RPMI7951 (cell line): ENCODE data around the gene MAPKAP1. TPM values are rescaled to one million over a fixed set of nuclear protein-coding genes. Genes with fewer than 3 reads are reported as not detected.
"Not testable (repeated sequence)": the region's sequence is repeated elsewhere in the genome, so short reads cannot be mapped to it uniquely, and the experiment has no call there.

Experiments used
- DNase-seq: peaks from one replicate; pipeline ENCODE4 v3.0.0-alpha.2; 2012; ENCODE audit warnings: low read depth
- total RNA-seq: library from RNA; depleted of rRNA; stranded (reverse); fragments of >200 nt; shearing (Covaris generic); gene quantifications from 2 replicates; pipeline ENCODE4 v1.2.3, GENCODE V29; 2014

MAPKAP1 gene
- total RNA-seq, 1 experiment from 2014 or later = 60.6 TPM

DNA sequence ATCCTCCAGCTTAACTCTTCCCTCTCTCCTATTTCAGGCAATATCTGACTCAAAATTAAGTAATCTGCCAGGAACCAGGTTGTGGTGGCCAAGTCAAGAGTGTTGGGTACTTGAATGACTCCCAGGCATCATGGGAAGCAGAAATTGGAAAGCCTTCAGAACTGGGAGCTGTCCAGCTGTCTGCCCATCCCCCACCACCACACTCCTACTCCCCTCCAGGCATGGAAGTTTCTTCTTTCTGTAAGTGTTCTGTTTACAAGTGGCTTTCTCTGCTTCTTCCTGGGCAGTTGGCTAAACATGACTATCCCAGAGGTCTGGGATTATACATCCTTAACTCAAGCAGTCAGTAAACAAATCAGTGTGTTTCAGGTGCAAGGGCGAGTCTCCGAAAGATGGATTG lies 25.6 kb upstream of the MAPKAP1 start:
- DNase-seq = peak; percentile 25

DNA sequence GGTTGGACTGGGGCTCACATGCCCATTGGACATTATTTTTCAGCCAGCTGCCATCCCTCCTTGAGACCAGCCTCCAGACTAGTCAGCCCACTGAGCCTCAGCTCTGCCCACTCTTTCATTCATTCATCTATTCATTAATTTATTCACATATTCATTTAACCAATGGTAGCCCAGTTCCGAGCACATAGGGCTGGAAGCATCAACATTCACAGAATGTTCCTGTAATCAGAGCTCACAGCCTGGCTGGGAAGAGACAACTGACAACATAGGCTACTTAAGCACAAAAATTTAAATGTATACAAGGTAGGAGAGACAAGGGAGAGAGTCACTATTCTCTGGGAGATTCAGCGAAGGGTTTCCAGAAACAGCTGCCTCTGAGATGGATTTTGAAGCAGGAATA lies 23.2 kb upstream of the MAPKAP1 start:
- DNase-seq = no peak

DNA sequence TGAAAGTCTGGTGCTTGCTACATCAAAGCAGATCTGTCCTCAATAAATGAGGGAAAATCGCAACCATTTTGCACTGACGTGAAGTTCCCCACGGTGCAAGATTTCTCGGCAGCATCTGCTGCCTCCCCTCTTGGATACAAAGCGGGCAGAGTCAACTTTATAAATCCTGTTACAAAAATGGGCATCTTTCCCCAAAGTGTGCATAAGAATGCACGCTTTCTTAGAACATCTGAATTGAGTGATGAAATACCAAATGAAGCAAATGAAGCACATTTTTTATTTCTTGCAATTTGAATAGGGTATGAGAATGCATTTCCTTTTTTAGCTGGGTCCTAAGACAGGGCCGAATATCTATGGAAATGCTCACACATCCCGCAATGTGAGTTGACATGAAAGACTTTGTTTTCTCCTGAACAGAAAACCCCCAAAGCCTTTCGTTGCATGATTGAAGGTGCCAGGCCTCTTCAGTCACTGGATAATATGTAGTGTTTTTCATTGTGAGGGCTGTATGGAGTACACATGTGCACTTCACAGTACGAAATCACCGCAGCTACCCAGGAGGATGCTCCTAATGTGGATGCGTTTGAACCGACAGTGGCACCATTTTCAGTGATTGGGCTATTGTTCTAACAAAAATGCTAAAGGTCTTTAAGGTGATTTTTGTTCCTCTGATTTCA lies 19.6 kb upstream of the MAPKAP1 start:
- DNase-seq = no peak

- DNase-seq = no peak
Measured at GRCh38 chr9:125707472-125707804, 430 bp upstream of the MAPKAP1 start.

GRCh38 chr9:125705893-125706292 lies 1.1 kb downstream of the MAPKAP1 start:
- no peak for DNase-seq

DNA sequence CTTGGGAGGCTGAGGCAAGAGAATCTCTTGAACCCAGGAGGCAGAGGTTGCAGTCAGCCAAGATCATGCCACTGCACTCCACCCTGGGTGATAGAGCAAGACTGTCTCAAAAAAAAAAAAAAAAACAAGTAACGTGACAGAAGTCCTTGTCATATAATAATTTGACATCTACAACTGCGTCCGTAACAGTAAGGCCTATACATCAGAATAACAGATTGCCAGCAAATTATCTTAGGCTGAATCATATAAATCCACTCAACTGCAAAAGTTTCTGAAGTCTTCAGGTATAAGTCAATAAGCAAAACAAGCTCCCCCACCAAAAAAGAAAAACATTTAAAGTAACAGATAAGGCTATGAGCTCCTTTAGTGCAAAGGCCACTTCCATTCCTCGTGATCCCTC lies 3.3 kb downstream of the MAPKAP1 start:
- no peak for DNase-seq

- no peak for DNase-seq
Measured at GRCh38 chr9:125701351-125701750, 5.7 kb downstream of the MAPKAP1 start.

GRCh38 chr9:125700791-125701190 lies 6.2 kb downstream of the MAPKAP1 start:
- DNase-seq = no peak

DNA sequence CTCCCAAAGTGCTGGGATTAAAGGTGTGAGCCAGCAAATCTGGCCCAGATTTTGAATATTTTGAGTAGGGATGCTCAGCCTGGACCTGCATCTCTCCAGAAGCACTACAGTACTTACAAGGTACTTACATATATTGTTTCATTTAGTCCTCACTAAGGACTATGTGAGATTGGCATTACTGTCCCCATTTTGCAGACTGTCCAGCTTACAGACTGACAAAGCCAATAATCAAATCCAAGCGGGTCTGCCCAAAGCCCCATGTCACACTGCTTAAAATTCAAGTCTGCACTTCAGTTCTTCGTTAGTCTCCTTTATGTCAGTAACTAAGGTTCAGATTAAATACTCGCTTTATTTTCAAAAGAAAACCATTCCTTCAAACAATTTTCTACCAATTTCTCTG lies 7.1 kb downstream of the MAPKAP1 start:
- DNase-seq = no peak

GRCh38 chr9:125696106-125696647 lies 10.8 kb downstream of the MAPKAP1 start:
- DNase-seq = no peak

GRCh38 chr9:125695548-125695947 lies 11.5 kb downstream of the MAPKAP1 start:
- DNase-seq = not testable (repeated sequence)

DNA sequence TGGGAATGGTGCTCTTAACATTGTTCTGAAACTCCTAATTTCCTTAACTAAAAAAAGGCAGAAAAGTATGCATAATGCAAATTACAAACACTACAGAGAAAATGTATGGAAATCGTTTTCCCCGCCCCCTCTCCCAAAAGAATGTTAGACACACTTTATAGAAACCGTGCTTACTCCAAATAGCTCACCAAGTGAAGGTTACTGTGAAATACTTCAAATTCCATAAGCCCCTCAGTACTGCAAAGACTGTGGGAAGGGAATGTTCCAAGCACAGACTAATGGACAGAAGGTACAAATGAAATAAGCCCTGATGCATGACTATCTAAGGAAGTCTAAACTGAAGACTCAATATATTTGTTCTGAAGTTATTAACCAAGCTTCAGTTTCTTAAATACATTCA lies 12.5 kb downstream of the MAPKAP1 start:
- no peak for DNase-seq

- not testable (repeated sequence) for DNase-seq
Measured at GRCh38 chr9:125693492-125693891, 13.5 kb downstream of the MAPKAP1 start.

GRCh38 chr9:125691869-125692268 lies 15.1 kb downstream of the MAPKAP1 start:
- no peak for DNase-seq

- DNase-seq = no peak
Measured at GRCh38 chr9:125690679-125691078, 16.3 kb downstream of the MAPKAP1 start.

- no peak for DNase-seq
Measured at GRCh38 chr9:125687163-125687863, 19.7 kb downstream of the MAPKAP1 start.

DNA sequence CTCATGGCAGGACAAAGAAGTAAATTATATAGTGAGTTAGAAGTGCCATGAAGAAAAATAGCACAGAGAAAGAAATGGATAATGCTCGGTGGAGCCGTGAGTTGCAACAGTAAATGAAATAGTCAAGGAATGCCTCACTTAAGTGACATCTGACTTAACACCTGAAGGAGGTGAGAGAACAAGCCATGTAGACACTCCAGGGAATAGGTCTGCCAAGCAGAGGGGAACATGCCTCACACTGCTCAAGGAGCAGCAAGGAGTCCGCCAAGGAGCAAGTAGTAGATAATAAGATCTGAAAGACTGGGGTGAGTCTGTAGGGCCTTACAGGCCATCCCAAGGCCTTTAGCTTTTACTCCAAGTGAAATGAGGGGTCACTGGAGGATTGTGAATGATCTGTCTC lies 21.8 kb downstream of the MAPKAP1 start:
- no peak for DNase-seq

GRCh38 chr9:125683486-125683885 lies 23.5 kb downstream of the MAPKAP1 start:
- DNase-seq = no peak

GRCh38 chr9:125682340-125682739 lies 24.7 kb downstream of the MAPKAP1 start:
- no peak for DNase-seq

GRCh38 chr9:125681657-125682056 lies 25.4 kb downstream of the MAPKAP1 start:
- no peak for DNase-seq

- no peak for DNase-seq
Measured at GRCh38 chr9:125681086-125681622, 25.9 kb downstream of the MAPKAP1 start.

GRCh38 chr9:125680445-125680844 lies 26.6 kb downstream of the MAPKAP1 start:
- no peak for DNase-seq

DNA sequence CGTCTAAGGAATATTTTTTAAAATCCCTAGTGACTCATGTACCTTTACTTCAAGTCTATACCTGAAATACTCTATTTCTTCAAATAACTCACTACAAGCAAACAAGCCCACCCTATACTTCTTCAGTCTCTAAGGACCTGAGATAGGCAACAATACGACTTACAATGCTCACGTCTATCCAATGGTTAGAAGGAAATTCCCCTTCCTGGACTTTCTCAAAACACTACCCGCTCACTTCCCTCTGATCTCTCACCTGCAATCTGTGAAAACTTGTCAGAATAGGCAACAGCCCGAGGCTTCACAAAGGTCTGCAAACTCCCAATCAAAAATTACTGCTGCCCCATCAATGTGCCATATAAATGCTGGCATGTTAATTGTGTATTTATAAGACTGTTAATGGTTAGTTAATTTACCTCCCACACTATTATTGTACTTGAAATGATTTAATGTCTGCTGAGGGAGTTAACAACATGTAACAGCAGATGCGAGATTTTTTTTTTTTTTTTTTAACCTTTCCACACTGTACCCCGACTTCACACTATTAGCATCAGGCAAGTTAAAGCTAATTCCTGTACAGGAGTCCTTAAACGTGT lies 27.3 kb downstream of the MAPKAP1 start:
- no peak for DNase-seq
